ENCODE results near the gene LRATD1.

GRCh38 chr2:14676371-14676770 is 43.9 kb downstream of the LRATD1 start:
- TF ChIP-seq CTCF (IDR thresholded peaks at IDR 0.05) (no peak), EP300 (IDR thresholded peaks at IDR 0.05) (no peak)
